SK-N-SH treated with all-trans-retinoic acid at 6 μM for 48 hours (cell line): ENCODE measurements around the gene EMX1.

Experiments used
- ATAC-seq: fragments of 200-7000 bp; cut with Tn5 transposase; 3 replicates; pipeline ENCODE4 v1.9.1; 2020; ENCODE audit warnings: mild to moderate bottlenecking, moderate library complexity
- ARNTL ChIP-seq: fragments of 450-650 bp; formaldehyde crosslinking; IDR thresholded peaks from 2 replicates; pipeline ENCODE4 v1.5.0; 2020; ENCODE audit warnings: low read depth, mild to moderate bottlenecking, moderate library complexity, borderline replicate concordance
- BACH2 ChIP-seq: fragments of 250-450 bp; sonication (Bioruptor Pico); IDR thresholded peaks from 2 replicates; pipeline ENCODE4 v1.9.0; 2021; ENCODE audit warnings: mild to moderate bottlenecking, borderline replicate concordance
- CSDC2 ChIP-seq: fragments of 250-450 bp; sonication (Bioruptor Pico); IDR thresholded peaks from 2 replicates; pipeline ENCODE4 v1.5.0; 2020; ENCODE audit warnings: mild to moderate bottlenecking, moderate library complexity
- ESRRG ChIP-seq: fragments of 250-450 bp; sonication (Bioruptor Pico); IDR thresholded peaks from 2 replicates; pipeline ENCODE4 v1.6.1; 2021; ENCODE audit warnings: mild to moderate bottlenecking
- GLIS3 ChIP-seq: fragments of 250-450 bp; sonication (Bioruptor Pico); IDR thresholded peaks from 2 replicates; pipeline ENCODE4 v1.5.0; 2020; ENCODE audit warnings: mild to moderate bottlenecking, moderate library complexity
- ISL1 ChIP-seq: fragments of 250-450 bp; sonication (Bioruptor Pico); IDR thresholded peaks from 2 replicates; pipeline ENCODE4 v2.1.2; 2022; ENCODE audit warnings: mild to moderate bottlenecking, moderate library complexity
- OSR1 ChIP-seq: fragments of 250-450 bp; sonication (Bioruptor Pico); IDR thresholded peaks from 2 replicates; pipeline ENCODE4 v1.8.0; 2022; ENCODE audit warnings: moderate library complexity, mild to moderate bottlenecking, inconsistent platforms
- PPARA ChIP-seq: fragments of 250-450 bp; sonication (Bioruptor Pico); IDR thresholded peaks from 2 replicates; pipeline ENCODE4 v1.5.0; 2020; ENCODE audit warnings: mild to moderate bottlenecking, borderline replicate concordance
- RARB ChIP-seq: fragments of 250-450 bp; sonication (Bioruptor Pico); IDR thresholded peaks from 2 replicates; pipeline ENCODE4 v1.8.0; 2021; ENCODE audit warnings: mild to moderate bottlenecking, moderate library complexity
- TCF4 ChIP-seq: fragments of 250-450 bp; sonication (Bioruptor Pico); IDR thresholded peaks from 2 replicates; pipeline ENCODE4 v1.8.0; 2021; ENCODE audit warnings: mild to moderate bottlenecking, moderate library complexity, borderline replicate concordance
- TOX ChIP-seq: fragments of 250-450 bp; sonication (Bioruptor Pico); IDR thresholded peaks from 2 replicates; pipeline ENCODE4 v1.8.0; 2021; ENCODE audit warnings: mild to moderate bottlenecking, moderate library complexity, borderline replicate concordance
- ZFP3 ChIP-seq: fragments of 250-450 bp; sonication (Bioruptor Pico); IDR thresholded peaks from 2 replicates; pipeline ENCODE4 v1.5.0; 2020; ENCODE audit warnings: mild to moderate bottlenecking, moderate library complexity
- ZFP30 ChIP-seq: fragments of 450-650 bp; formaldehyde crosslinking; IDR thresholded peaks from 2 replicates; pipeline ENCODE4 v1.5.0; 2022; ENCODE audit warnings: mild to moderate bottlenecking, moderate library complexity
- ZNF565 ChIP-seq: fragments of 450-650 bp; formaldehyde crosslinking; conservative IDR thresholded peaks from 2 replicates; pipeline ENCODE4 v1.5.0; 2020; ENCODE audit warnings: low read depth, mild to moderate bottlenecking, moderate library complexity
- ZNF70 ChIP-seq: fragments of 450-650 bp; formaldehyde crosslinking; IDR thresholded peaks from 2 replicates; pipeline ENCODE4 v1.5.0; 2020; ENCODE audit warnings: mild to moderate bottlenecking, moderate library complexity
- ZNF8 ChIP-seq: fragments of 450-650 bp; formaldehyde crosslinking; IDR thresholded peaks from 2 replicates; pipeline ENCODE4 v1.5.0; 2020; ENCODE audit warnings: mild to moderate bottlenecking, moderate library complexity
- TF ChIP-seq, protein P1 (sequence below): fragments of 250-450 bp; sonication (Bioruptor Pico); IDR thresholded peaks from 2 replicates; pipeline ENCODE4 v1.8.0; 2021; ENCODE audit warnings: low read depth, mild to moderate bottlenecking, moderate library complexity, borderline replicate concordance
- TF ChIP-seq, protein P2 (sequence below): fragments of 250-450 bp; sonication (Bioruptor Pico); IDR thresholded peaks from 2 replicates; pipeline ENCODE4 v1.5.1; 2020; ENCODE audit warnings: low read depth, mild to moderate bottlenecking, moderate library complexity
- TF ChIP-seq, protein P3 (sequence below): fragments of 250-450 bp; sonication (Bioruptor Pico); IDR thresholded peaks from 2 replicates; pipeline ENCODE4 v1.5.1; 2021; ENCODE audit warnings: mild to moderate bottlenecking, moderate library complexity
- TF ChIP-seq, protein P4 (sequence below): fragments of 250-450 bp; sonication (Bioruptor Pico); IDR thresholded peaks from 2 replicates; pipeline ENCODE4 v1.5.0; 2020; ENCODE audit warnings: mild to moderate bottlenecking, moderate library complexity

Gene EMX1

DNA sequence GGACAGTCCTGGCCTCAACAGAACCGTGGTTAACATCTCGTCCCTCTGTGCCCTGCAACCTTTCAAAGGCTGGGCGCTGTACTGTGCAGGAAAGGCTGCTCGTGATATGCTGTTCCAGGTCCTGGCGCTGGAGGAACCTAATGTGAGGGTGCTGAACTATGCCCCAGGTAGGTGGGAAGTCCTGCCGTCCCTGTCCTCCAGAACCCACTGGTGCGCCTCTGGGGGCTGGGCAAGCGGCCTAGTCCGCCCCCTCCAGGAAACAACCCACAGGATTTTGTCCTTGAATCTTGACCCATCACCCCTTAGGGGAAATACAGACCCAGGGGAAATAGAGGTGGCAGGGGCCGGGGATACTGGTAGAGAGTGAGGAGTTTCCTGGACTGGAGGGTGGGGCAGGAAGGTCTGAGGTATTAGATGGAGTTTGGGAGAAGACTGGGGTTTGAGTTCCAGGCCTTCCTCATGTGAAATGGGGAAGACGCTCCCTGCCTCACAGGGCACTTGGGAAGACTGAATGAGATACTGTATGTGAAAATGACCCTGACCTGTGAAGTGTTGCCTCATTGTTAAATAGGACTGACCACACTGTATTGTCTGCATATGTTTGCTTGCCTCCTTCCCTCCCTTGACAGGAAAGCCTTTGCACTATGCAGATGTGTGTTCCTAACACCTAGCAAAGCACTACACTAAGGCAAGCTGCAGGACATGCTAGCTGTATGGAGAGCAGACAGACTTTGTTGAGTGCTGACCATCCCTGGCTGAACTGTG lies 28.7 kb upstream of the EMX1 start:
- TF ChIP-seq TCF4 (CRISPR knock-in tag), result no peak
- TF ChIP-seq ZFP3, result no peak
- no peak for TF ChIP-seq ZNF70 (CRISPR knock-in tag)
- TF ChIP-seq OSR1 (CRISPR knock-in tag), result no peak
- TF ChIP-seq TOX (CRISPR knock-in tag), result no peak
- no peak for TF ChIP-seq ZFP30
- no peak for TF ChIP-seq ZNF8 (CRISPR knock-in tag)
- TF ChIP-seq ZNF565 (CRISPR knock-in tag), result no peak
- TF ChIP-seq ARNTL, result no peak
- TF ChIP-seq RARB (CRISPR knock-in tag), result no peak
- ATAC-seq, result no peak

DNA sequence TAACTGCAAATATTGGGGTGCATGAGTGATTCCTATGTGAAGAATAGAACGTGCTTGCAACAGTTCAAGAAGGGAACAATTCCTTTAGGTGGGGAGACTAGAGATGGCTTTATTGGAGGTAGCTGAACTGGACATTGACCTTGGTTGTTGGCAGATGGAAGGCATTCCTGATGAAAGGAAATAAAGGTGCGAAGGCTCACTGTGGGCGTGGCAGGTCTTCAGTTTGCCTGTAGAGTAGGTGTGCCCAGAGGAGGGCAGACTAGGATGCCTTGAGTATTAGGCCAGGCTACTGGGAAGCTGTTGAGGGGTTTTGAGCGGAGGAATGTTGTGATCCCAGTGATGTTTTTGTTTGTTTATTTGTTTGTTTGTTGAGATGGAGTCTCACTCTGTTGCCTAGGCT lies 27.3 kb upstream of the EMX1 start:
- ATAC-seq, result no peak

DNA sequence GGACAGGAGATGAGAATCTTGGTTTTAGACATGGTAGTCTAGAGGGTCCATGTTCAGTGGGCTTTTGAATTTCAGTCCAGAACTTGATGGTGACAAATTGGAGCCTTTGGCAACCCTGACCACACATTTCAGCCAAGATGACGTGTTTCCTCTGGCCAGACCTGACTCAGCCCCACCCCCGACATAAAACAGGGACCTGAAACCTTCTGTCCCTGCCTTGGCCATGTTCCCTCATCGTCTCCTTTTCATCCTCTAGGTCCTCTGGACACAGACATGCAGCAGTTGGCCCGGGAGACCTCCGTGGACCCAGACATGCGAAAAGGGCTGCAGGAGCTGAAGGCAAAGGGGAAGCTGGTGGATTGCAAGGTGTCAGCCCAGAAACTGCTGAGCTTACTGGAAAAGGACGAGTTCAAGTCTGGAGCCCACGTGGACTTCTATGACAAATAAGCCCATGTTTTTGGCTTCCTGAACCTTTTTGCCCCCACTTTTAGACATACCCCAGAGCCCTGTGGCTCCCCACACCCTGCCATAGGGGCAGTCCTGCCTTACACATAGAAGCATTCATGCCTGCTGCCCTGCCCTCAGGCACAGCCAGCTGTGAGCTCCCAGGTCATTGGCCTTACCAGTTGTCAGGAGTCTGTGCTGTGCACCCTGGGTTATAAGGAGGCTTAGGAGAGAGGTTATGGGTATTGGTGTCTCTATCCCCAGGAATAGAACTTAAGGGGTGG lies 26.1 kb upstream of the EMX1 start:
- TF ChIP-seq, protein P1, sequence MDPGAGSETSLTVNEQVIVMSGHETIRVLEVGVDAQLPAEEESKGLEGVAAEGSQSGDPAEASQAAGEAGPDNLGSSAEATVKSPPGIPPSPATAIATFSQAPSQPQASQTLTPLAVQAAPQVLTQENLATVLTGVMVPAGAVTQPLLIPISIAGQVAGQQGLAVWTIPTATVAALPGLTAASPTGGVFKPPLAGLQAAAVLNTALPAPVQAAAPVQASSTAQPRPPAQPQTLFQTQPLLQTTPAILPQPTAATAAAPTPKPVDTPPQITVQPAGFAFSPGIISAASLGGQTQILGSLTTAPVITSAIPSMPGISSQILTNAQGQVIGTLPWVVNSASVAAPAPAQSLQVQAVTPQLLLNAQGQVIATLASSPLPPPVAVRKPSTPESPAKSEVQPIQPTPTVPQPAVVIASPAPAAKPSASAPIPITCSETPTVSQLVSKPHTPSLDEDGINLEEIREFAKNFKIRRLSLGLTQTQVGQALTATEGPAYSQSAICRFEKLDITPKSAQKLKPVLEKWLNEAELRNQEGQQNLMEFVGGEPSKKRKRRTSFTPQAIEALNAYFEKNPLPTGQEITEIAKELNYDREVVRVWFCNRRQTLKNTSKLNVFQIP (CRISPR knock-in tag), result no peak
- TF ChIP-seq CSDC2 (no peak), RARB (CRISPR knock-in tag) (no peak), ARNTL (no peak), OSR1 (CRISPR knock-in tag) (no peak), PPARA (CRISPR knock-in tag) (no peak), ZFP3 (no peak), TOX (CRISPR knock-in tag) (no peak), ISL1 (CRISPR knock-in tag) (no peak), TCF4 (CRISPR knock-in tag) (no peak), ESRRG (CRISPR knock-in tag) (no peak), BACH2 (CRISPR knock-in tag) (no peak), ZNF70 (CRISPR knock-in tag) (no peak)
- TF ChIP-seq, protein P2, sequence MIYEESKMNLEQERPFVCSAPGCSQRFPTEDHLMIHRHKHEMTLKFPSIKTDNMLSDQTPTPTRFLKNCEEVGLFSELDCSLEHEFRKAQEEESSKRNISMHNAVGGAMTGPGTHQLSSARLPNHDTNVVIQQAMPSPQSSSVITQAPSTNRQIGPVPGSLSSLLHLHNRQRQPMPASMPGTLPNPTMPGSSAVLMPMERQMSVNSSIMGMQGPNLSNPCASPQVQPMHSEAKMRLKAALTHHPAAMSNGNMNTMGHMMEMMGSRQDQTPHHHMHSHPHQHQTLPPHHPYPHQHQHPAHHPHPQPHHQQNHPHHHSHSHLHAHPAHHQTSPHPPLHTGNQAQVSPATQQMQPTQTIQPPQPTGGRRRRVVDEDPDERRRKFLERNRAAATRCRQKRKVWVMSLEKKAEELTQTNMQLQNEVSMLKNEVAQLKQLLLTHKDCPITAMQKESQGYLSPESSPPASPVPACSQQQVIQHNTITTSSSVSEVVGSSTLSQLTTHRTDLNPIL, result no peak
- TF ChIP-seq, protein P3, sequence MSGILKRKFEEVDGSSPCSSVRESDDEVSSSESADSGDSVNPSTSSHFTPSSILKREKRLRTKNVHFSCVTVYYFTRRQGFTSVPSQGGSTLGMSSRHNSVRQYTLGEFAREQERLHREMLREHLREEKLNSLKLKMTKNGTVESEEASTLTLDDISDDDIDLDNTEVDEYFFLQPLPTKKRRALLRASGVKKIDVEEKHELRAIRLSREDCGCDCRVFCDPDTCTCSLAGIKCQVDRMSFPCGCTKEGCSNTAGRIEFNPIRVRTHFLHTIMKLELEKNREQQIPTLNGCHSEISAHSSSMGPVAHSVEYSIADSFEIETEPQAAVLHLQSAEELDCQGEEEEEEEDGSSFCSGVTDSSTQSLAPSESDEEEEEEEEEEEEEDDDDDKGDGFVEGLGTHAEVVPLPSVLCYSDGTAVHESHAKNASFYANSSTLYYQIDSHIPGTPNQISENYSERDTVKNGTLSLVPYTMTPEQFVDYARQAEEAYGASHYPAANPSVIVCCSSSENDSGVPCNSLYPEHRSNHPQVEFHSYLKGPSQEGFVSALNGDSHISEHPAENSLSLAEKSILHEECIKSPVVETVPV, result no peak
- TF ChIP-seq, protein P4, sequence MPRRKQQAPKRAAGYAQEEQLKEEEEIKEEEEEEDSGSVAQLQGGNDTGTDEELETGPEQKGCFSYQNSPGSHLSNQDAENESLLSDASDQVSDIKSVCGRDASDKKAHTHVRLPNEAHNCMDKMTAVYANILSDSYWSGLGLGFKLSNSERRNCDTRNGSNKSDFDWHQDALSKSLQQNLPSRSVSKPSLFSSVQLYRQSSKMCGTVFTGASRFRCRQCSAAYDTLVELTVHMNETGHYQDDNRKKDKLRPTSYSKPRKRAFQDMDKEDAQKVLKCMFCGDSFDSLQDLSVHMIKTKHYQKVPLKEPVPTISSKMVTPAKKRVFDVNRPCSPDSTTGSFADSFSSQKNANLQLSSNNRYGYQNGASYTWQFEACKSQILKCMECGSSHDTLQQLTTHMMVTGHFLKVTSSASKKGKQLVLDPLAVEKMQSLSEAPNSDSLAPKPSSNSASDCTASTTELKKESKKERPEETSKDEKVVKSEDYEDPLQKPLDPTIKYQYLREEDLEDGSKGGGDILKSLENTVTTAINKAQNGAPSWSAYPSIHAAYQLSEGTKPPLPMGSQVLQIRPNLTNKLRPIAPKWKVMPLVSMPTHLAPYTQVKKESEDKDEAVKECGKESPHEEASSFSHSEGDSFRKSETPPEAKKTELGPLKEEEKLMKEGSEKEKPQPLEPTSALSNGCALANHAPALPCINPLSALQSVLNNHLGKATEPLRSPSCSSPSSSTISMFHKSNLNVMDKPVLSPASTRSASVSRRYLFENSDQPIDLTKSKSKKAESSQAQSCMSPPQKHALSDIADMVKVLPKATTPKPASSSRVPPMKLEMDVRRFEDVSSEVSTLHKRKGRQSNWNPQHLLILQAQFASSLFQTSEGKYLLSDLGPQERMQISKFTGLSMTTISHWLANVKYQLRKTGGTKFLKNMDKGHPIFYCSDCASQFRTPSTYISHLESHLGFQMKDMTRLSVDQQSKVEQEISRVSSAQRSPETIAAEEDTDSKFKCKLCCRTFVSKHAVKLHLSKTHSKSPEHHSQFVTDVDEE (CRISPR knock-in tag), result no peak
- ATAC-seq, result no peak

More for the DNA sequence above, 27.3 kb upstream of the EMX1 start:
- TF ChIP-seq, protein P3, result no peak
- TF ChIP-seq BACH2 (CRISPR knock-in tag) (no peak), GLIS3 (CRISPR knock-in tag) (no peak), ZFP30 (no peak), ZNF70 (CRISPR knock-in tag) (no peak)
